Stomach (tissue), 9 donors: ENCODE results near the gene ARRDC5. TPM values are rescaled to one million over a fixed set of nuclear protein-coding genes. Genes with fewer than 3 reads are reported as not detected.
A peak's percentile ranks its signal among the peaks of the same experiment; 100 is the strongest.

Source experiments
- DNase-seq, 2 donors: peaks; one replicate each; pipeline versions ENCODE4 v3.0.0 to v3.0.0-alpha.2; 2013 to 2019
- H3K27ac ChIP-seq, 5 donors: fragments of 200-600 bp in 4 of 5; sonication (generic) in 4 of 5; one replicate each; pipeline ENCODE4 v1.5.1; 2013 to 2019; ENCODE audit warnings: mild to moderate bottlenecking in 1 of 5, moderate library complexity in 1 of 5
- H3K27me3 ChIP-seq, 3 donors: fragments of 200-600 bp; sonication (generic); one replicate each; pipeline ENCODE4 v1.5.1; 2017 to 2019; ENCODE audit warnings: mixed run types in 1 of 3
- H3K36me3 ChIP-seq, 4 donors: fragments of 200-600 bp; sonication (generic); 1 replicate in 3 of 4; 2 replicates in 1 of 4; pipeline ENCODE4 v1.5.1; 2016 to 2019
- H3K4me1 ChIP-seq, 4 donors: fragments of 200-600 bp; sonication (generic); one replicate each; pipeline ENCODE4 v1.5.1; 2016 to 2019
- H3K4me3 ChIP-seq, 4 donors: fragments of 200-600 bp; sonication (generic) in 3 of 4; one replicate each; pipeline ENCODE4 v1.5.1; 2016 to 2019; ENCODE audit warnings: mild to moderate bottlenecking in 1 of 4
- H3K9me3 ChIP-seq, 4 donors: fragments of 200-600 bp; sonication (generic); one replicate each; pipeline ENCODE4 v1.5.1; 2016 to 2019
- EP300 ChIP-seq: sonication (generic); formaldehyde crosslinking; IDR thresholded peaks from one replicate; pipeline ENCODE4 v1.6.1; 2017; ENCODE audit warnings: antibody characterized with exemption
- POLR2A ChIP-seq, 4 donors: fragments of 450-650 bp; IDR thresholded peaks; one replicate each; pipeline ENCODE4 v1.6.1; 2016; ENCODE audit warnings: antibody characterized with exemption in 4 of 4, control low read depth in 2 of 4, mild to moderate bottlenecking in 1 of 4, moderate library complexity in 1 of 4
- POLR2AphosphoS5 ChIP-seq, 3 donors: sonication (generic); formaldehyde crosslinking; IDR thresholded peaks; one replicate each; pipeline ENCODE4 v1.6.1; 2016; ENCODE audit warnings: antibody characterized with exemption in 3 of 3
- WGBS, 5 donors: extraction: QIAGEN DNeasy Blood & Tissue Kit in 3 of 5; methylation state at CpG; one replicate each; pipeline versions ENCODE4 v1.1.5 to v1.1.7; 2013 to 2018; 5-methylcytosine and 5-hydroxymethylcytosine counted together
- intact Hi-C: fragments of 100-400 bp; cut with DNase I; formaldehyde crosslinking; loops from one replicate; pipeline ENCODE4 v1.15.1; 2023; ENCODE audit warnings: low total_unique reads
- polyA plus RNA-seq, 3 donors: library from polyadenylated mRNA; stranded (reverse); fragments of 200-250 nt; gene quantifications; one replicate each; pipeline ENCODE4 v1.2.3, GENCODE V29; 2013
- total RNA-seq, 5 donors: library from RNA; depleted of rRNA; stranded (reverse); fragments of >200 nt; gene quantifications; one replicate each; pipeline versions ENCODE4 v1.1.0 to v1.2.3, GENCODE V29; 2014 to 2016
- TF ChIP-seq, protein P1 (sequence below), 7 experiments: fragments of 450-650 bp in 4 of 7; fragments of 200-600 bp in 3 of 7; sonication (generic) in 3 of 7; IDR thresholded peaks; one replicate each; pipeline ENCODE4 v1.5.1; 2016 to 2019; ENCODE audit warnings: antibody characterized with exemption in 7 of 7, control low read depth in 2 of 7, mild to moderate bottlenecking in 1 of 7
- donor health status: healthy with polysubstance abuse.
- donor health status: Bipolar disorder and iron deficiency.
- donor health status: healthy.

ARRDC5 gene
- total and polyA plus RNA-seq, 8 donors, result 0.20 to 0.73 TPM; not detected in 6

DNA sequence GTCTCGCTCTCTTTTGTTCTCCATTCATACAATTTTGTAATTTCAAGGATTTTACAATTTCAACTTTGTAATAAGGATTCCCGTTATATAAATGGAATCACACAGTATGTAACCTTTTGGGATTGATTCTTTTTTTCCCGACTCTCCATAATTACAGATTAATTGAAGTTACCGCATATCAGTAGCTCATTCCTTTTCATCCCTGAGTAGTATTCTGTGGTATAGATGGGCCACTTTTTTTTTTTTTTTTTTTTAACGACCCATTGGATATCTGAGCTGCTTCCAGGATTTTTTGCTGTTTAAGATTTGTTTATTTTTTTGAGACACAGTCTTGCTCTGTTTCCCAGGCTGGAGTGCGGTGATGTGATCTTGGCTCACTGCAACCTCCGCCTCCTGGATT is 34.4 kb upstream of the ARRDC5 start:
- WGBS, 5 donors, result 88 to 94% (median 92%) methylated on average over 7 of the region's 7 CpGs
- Histone ChIP-seq H3K27ac (no peak overlapping the region), H3K36me3 (peaks cover 0 to 22% (median 0%) of the 10 kb centered on the region in 4 donors), H3K4me1 (peaks cover 0 to 5% (median 0%) of the 10 kb centered on the region in 4 donors), H3K9me3 (no peaks in the 10 kb centered on the region), H3K27me3 (no peaks in the 10 kb centered on the region), H3K4me3 (no peak overlapping the region)
- no peak for TF ChIP-seq POLR2AphosphoS5 (IDR thresholded peaks at IDR 0.05)
- TF ChIP-seq, protein P1, sequence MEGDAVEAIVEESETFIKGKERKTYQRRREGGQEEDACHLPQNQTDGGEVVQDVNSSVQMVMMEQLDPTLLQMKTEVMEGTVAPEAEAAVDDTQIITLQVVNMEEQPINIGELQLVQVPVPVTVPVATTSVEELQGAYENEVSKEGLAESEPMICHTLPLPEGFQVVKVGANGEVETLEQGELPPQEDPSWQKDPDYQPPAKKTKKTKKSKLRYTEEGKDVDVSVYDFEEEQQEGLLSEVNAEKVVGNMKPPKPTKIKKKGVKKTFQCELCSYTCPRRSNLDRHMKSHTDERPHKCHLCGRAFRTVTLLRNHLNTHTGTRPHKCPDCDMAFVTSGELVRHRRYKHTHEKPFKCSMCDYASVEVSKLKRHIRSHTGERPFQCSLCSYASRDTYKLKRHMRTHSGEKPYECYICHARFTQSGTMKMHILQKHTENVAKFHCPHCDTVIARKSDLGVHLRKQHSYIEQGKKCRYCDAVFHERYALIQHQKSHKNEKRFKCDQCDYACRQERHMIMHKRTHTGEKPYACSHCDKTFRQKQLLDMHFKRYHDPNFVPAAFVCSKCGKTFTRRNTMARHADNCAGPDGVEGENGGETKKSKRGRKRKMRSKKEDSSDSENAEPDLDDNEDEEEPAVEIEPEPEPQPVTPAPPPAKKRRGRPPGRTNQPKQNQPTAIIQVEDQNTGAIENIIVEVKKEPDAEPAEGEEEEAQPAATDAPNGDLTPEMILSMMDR (IDR thresholded peaks at IDR 0.05), result no peak
- no peak for TF ChIP-seq EP300
- no peak for TF ChIP-seq POLR2A (IDR thresholded peaks at IDR 0.05)
- no peak for DNase-seq
- intact Hi-C loops, result no loop called here

DNA sequence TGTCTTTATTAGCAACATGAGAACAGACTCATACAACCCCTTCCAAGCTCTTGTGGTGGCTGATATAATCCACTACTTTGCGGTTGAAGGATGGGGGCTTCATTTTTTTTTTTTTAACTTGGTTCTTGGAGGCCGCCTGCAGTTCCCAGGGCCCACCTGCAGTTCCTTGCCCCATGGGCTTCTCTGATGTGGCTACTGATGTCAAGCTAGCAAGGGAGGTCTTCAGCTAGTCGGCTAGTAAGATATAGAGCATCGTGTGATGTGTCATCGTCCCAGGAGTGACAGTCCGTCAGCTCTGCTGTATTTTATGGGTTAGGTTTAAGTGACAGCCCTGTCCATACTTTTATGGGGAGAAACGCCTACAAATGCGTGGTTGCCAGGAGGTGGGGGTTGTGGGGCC is 32.7 kb upstream of the ARRDC5 start:
- no peak for DNase-seq
- WGBS, 5 donors, result 88 to 95% (median 92%) methylated on average over 8 of the region's 8 CpGs
- no peaks in the 10 kb centered on the region for H3K9me3 ChIP-seq
- H3K27me3 ChIP-seq, result no peaks in the 10 kb centered on the region
- H3K27ac ChIP-seq, result no peak overlapping the region
- peaks cover 0 to 22% (median 0%) of the 10 kb centered on the region in 4 donors for H3K36me3 ChIP-seq
- no peak overlapping the region for H3K4me3 ChIP-seq
- H3K4me1 ChIP-seq, result peaks cover 0 to 5% (median 0%) of the 10 kb centered on the region in 4 donors
- TF ChIP-seq, protein P1 (IDR thresholded peaks at IDR 0.05), result no peak
- TF ChIP-seq POLR2AphosphoS5 (IDR thresholded peaks at IDR 0.05) (no peak), POLR2A (IDR thresholded peaks at IDR 0.05) (no peak), EP300 (no peak)
- intact Hi-C loops, result no loop called here

DNA sequence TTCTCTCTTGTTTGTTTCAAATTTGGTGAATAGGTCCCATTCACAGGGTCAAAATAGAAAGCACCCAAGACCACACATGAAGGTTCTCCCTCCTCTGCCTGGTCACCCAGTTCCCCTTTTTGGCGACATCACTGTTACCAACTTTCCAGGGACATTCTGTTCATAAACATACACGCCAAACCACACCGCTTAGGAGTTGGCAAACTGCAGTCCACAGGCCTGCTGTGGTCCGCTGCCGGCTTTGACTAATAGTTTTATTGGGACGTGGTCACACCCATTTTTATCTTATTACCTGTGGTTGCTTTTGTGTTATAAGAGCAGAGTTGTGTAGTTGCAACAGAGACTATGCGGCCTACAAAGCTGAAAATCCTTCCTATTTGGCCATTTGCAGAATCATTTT is 30.8 kb upstream of the ARRDC5 start:
- DNase-seq, result peak; percentile 46 to 47
- Histone ChIP-seq H3K27ac (peak overlapping the region in 3 of 5 donors; percentile 38 to 68 (median 65)), H3K9me3 (no peaks in the 10 kb centered on the region), H3K36me3 (peaks cover 0 to 35% (median 0%) of the 10 kb centered on the region in 4 donors), H3K4me1 (peaks cover 0 to 5% (median 0%) of the 10 kb centered on the region in 4 donors), H3K27me3 (no peaks in the 10 kb centered on the region), H3K4me3 (no peak overlapping the region)
- 25 to 50% (median 40%) methylated on average over 7 of the region's 7 CpGs for WGBS, 5 donors
- intact Hi-C loops, result no loop called here
- TF ChIP-seq EP300 (no peak), POLR2AphosphoS5 (IDR thresholded peaks at IDR 0.05) (peak in 2 of 3 donors; percentile 9 to 21)
- TF ChIP-seq, protein P1 (IDR thresholded peaks at IDR 0.05), result no peak

DNA sequence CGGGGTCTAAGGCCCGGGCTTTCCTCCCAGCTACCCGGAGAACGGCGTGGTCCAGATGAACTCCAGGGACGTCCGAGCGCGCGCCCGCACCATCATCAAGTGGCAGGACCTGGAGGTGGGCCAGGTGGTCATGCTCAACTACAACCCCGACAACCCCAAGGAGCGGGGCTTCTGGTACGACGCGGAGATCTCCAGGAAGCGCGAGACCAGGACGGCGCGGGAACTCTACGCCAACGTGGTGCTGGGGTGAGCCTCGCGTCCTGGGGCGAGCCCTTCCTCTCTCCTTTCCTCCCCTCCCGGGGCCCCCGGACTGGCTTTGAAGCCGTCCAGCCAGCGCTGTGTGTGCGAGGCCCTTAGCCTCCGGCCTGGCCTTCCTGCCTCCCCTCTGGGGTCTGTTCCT is 30.0 kb upstream of the ARRDC5 start:
- no peak for DNase-seq
- H3K27ac ChIP-seq, result peak overlapping the region in 3 of 5 donors; percentile 38 to 68 (median 65)
- 95 to 97% (median 97%) methylated on average over 12 to 32 of the region's 32 CpGs for WGBS, 5 donors
- peaks cover 0 to 35% (median 0%) of the 10 kb centered on the region in 4 donors for H3K36me3 ChIP-seq
- H3K4me3 ChIP-seq, result no peak overlapping the region
- no peaks in the 10 kb centered on the region for H3K9me3 ChIP-seq
- no peak for TF ChIP-seq EP300
- no peak for TF ChIP-seq POLR2A (IDR thresholded peaks at IDR 0.05)
- TF ChIP-seq, protein P1 (IDR thresholded peaks at IDR 0.05), result no peak
- no peak for TF ChIP-seq POLR2AphosphoS5 (IDR thresholded peaks at IDR 0.05)
- intact Hi-C loops, result no loop called here
- peaks cover 0 to 5% (median 0%) of the 10 kb centered on the region in 4 donors for H3K4me1 ChIP-seq
- no peaks in the 10 kb centered on the region for H3K27me3 ChIP-seq
